NCI-H1092 (cell line): ENCODE measurements around the gene RAD51.
A peak's percentile ranks its signal among the peaks of the same experiment; 100 is the strongest.
"Not testable (repeated sequence)": the region's sequence is repeated elsewhere in the genome, so short reads cannot be mapped to it uniquely, and the experiment has no call there.

Experiments
- DNase-seq: peaks from one replicate; lab custom pipeline; 2025; lab: John Stamatoyannopoulos, UW

The RAD51 gene

GRCh38 chr15:40694688-40695468 lies at the start of gene RAD51:
RAD51 (plus strand) TSS chr15:40695174; CDS start chr15:40698759, 3,585 bp downstream.
- DNase-seq, result peak; percentile 75

- DNase-seq, result no peak
Measured at GRCh38 chr15:40647523-40647922, 47.5 kb upstream of the RAD51 start.

GRCh38 chr15:40650479-40650878 lies 44.5 kb upstream of the RAD51 start:
- no peak for DNase-seq

GRCh38 chr15:40660686-40661085 lies 34.3 kb upstream of the RAD51 start:
- no peak for DNase-seq

- no peak for DNase-seq
Measured at GRCh38 chr15:40664909-40665308, 30.1 kb upstream of the RAD51 start.

GRCh38 chr15:40676290-40676689 lies 18.7 kb upstream of the RAD51 start:
- DNase-seq, result not testable (repeated sequence)

GRCh38 chr15:40676906-40677305 lies 18.1 kb upstream of the RAD51 start:
- not testable (repeated sequence) for DNase-seq

- no peak for DNase-seq
Measured at GRCh38 chr15:40680151-40680550, 14.8 kb upstream of the RAD51 start.

GRCh38 chr15:40680959-40681358 lies 14.0 kb upstream of the RAD51 start:
- DNase-seq, result not testable (repeated sequence)

GRCh38 chr15:40684381-40684780 lies 10.6 kb upstream of the RAD51 start:
- DNase-seq, result no peak

GRCh38 chr15:40685376-40685775 lies 9.6 kb upstream of the RAD51 start:
- no peak for DNase-seq

- DNase-seq, result no peak
Measured at GRCh38 chr15:40688932-40689799, 5.8 kb upstream of the RAD51 start.

GRCh38 chr15:40691737-40692136 lies 3.2 kb upstream of the RAD51 start:
- no peak for DNase-seq

GRCh38 chr15:40693904-40694687 lies 878 bp upstream of the RAD51 start:
- DNase-seq, result no peak

- no peak for DNase-seq
Measured at GRCh38 chr15:40695469-40695890, 506 bp downstream of the RAD51 start.

- DNase-seq, result no peak
Measured at GRCh38 chr15:40696228-40696627, 1.3 kb downstream of the RAD51 start.

- no peak for DNase-seq
Measured at GRCh38 chr15:40697916-40698315, 2.9 kb downstream of the RAD51 start.

- DNase-seq, result no peak
Measured at GRCh38 chr15:40702077-40702476, 7.1 kb downstream of the RAD51 start.

GRCh38 chr15:40706121-40706520 lies 11.1 kb downstream of the RAD51 start:
- DNase-seq, result no peak

GRCh38 chr15:40714144-40714543 lies 19.2 kb downstream of the RAD51 start:
- no peak for DNase-seq

- DNase-seq, result no peak
Measured at GRCh38 chr15:40716165-40716564, 21.2 kb downstream of the RAD51 start.

GRCh38 chr15:40721701-40722100 lies 26.7 kb downstream of the RAD51 start:
- DNase-seq, result no peak
